ENCODE results near the gene GSS.

GRCh38 chr20:34974246-34974645 lies 18.6 kb upstream of the GSS start:
- no peak for TF ChIP-seq CTCF (IDR thresholded peaks at IDR 0.05; ENCODE audit: low read depth, low read length, missing input control)
- no peak for TF ChIP-seq NR2F2 (IDR thresholded peaks at IDR 0.05)
- no peak for TF ChIP-seq RAD21 (IDR thresholded peaks at IDR 0.05)
- no peak for TF ChIP-seq YY1 (IDR thresholded peaks at IDR 0.05)
- TF ChIP-seq SP1 (IDR thresholded peaks at IDR 0.05): no peak
- no peak for TF ChIP-seq GABPA (IDR thresholded peaks at IDR 0.05 in 1 of 2, conservative IDR thresholded peaks at IDR 0.05 in 1 of 2)
- no peak for TF ChIP-seq ZBTB33 (IDR thresholded peaks at IDR 0.05)
- no peak for TF ChIP-seq EGR1 (IDR thresholded peaks at IDR 0.05; ENCODE audit: low read depth in 2 of 2)
- no peak for TF ChIP-seq JUND (IDR thresholded peaks at IDR 0.05)
- no peak for TF ChIP-seq REST (IDR thresholded peaks at IDR 0.05)
- no peak for TF ChIP-seq ATF3 (IDR thresholded peaks at IDR 0.05)
- no peak for TF ChIP-seq TAF1 (conservative IDR thresholded peaks at IDR 0.05)
